ENCODE measurements around the gene NEUROG2.

Gene NEUROG2

DNA sequence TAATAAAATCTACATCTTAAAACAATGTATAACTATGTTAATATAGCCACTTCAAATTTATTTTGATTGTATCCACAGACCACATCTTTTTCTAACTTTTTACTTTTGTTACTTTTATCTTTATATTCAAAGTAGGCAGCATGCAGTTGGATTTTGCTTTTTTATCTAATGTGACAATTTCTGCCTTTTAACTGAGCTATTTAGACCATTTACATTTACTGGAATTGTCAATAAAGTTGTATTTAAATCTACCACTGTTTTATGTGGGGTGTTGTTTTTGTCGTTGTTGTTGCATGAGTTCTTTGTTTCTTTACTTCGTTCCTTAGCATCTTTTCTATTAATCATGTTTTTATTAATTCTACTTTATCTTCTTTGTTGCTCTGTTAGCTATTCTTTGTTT, 42.0 kb downstream of the NEUROG2 start:
- H3K9me3 Mint-ChIP-seq: peaks cover 4% of the 10 kb centered on the region
- no peaks in the 10 kb centered on the region for H3K4me1 Mint-ChIP-seq (ENCODE audit: low read depth)
- H3K27me3 Mint-ChIP-seq (ENCODE audit: low read depth): peaks cover 19% of the 10 kb centered on the region
- no peaks in the 10 kb centered on the region for H3K36me3 Mint-ChIP-seq (ENCODE audit: low read depth)
- no peak overlapping the region for H3K27ac Mint-ChIP-seq
- H3K4me3 Mint-ChIP-seq: no peak overlapping the region

DNA sequence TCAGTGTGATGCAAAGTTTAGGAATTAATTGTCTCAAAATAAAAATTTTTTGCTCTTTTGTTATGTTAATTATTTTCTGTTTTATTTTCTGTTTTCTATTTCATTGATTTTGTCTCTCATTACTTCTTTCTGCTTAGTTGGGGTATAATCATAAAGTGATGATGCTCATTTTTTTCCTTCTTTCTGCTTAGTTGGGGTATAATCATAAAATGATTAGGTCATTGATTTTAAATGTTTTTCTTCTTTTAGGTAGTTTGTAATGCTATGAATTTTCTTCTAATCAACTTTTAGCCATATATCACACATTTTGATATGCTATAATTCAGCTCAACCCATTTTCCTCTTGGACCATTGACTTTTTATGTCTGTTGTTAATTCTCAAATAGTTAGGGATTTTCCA, 43.7 kb downstream of the NEUROG2 start:
- H3K27ac Mint-ChIP-seq: no peak overlapping the region
- no peaks in the 10 kb centered on the region for H3K9me3 Mint-ChIP-seq
- peaks cover 17% of the 10 kb centered on the region for H3K27me3 Mint-ChIP-seq (ENCODE audit: low read depth)
- no peaks in the 10 kb centered on the region for H3K36me3 Mint-ChIP-seq (ENCODE audit: low read depth)
- H3K4me3 Mint-ChIP-seq: no peak overlapping the region
- no peaks in the 10 kb centered on the region for H3K4me1 Mint-ChIP-seq (ENCODE audit: low read depth)
